Umbilical cord (tissue), 2 donors: ENCODE data around the gene GLCCI1. TPM values are rescaled to one million over a fixed set of nuclear protein-coding genes. Genes with fewer than 3 reads are reported as not detected.
"Not testable (repeated sequence)": the region's sequence is repeated elsewhere in the genome, so short reads cannot be mapped to it uniquely, and the experiment has no call there.

Experiments
- DNase-seq: peaks from one replicate; pipeline ENCODE4 v3.0.0-alpha.2; 2015; ENCODE audit warnings: low spot score
- total RNA-seq: library from RNA; depleted of rRNA; stranded (reverse); fragments of >200 nt; gene quantifications from one replicate; pipeline ENCODE4 v1.2.3, GENCODE V29; 2014; ENCODE audit warnings: low replicate concordance; ENCODE audit not compliant: insufficient read depth

Gene GLCCI1
- total RNA-seq, 1 donor from 2014 or later: 12.3 TPM

DNA sequence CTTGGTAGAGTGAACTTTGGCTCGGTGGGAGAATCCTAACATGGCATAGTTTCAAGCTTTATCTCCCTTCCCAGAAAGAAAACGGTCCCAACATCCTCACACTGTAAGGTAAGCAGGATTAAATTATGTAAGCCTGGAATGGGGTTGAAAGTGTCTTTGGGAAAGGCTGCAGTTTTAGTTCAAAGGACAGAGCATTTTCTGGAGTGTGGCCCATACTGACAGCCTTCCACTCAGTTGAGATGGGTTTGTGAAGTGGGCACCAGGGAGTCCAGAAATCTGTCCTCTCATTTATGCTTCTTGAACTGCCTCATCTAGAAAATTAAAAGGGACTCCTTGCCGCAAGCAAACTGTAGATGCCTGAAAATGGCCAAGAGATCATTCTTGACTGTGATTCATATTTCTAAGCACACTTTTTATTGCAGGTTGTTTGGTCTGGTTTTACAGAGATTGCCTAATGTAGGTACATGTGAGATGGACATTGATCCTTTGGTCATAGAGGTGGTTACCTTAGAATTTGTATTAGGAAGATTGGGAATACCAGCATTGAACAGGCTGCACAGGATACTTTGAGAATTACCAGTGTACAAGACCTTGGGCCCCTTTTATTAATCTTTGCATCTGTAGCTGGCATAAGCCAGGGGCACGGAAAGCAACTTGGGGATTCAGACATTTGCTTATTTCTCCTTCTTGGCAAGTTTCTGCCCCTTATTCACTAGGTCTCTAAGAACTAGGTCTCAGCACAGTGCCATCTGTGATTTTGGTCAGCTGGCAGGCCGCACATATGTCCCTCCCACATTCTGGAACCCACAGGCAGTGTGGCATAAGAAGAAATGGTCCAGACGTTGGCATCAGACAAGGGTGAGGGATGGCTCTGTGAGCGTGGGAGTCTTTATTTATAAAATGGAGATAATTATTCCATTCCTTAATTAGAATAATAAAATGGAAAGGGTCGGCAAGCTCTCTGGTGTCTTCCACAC is 125.9 kb downstream of the GLCCI1 start:
- DNase-seq: no peak

DNA sequence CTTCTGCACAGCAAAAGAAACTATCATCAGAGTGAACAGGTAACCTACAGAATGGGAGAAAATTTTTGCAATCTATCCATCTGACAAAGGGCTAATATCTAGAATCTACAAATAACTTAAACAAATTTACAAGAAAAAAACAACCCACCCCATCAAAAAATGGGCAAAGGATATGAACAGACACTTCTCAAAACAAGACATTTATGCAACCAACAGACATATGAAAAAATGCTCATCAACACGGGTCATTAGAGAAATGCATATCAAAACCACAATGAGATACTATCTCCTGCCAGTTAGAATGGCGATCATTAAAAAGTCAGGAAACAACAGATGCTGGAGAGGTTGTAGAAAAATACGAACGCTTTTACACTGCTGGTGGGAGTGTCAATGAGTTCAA is 132.7 kb downstream of the GLCCI1 start:
- not testable (repeated sequence) for DNase-seq

DNA sequence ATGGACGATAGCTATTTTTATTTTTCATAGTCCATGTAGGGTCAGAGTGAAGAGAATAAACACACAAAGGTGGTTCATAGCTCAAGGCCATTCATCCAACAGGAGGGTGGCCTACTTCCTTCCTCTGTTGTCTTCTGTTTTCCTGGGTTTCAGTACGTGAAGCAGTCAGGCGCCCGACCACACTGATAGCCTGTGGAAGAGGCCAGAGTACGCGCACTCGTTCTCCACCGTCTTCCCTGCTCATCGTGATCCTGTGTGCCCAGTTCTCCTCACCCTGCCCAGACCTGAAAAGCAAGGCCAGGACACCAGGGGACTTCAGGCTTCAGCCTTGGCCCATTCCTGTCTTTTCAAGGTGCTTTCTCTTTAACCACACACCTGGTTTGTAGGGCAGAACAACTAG is 134.7 kb downstream of the GLCCI1 start:
- DNase-seq: no peak

DNA sequence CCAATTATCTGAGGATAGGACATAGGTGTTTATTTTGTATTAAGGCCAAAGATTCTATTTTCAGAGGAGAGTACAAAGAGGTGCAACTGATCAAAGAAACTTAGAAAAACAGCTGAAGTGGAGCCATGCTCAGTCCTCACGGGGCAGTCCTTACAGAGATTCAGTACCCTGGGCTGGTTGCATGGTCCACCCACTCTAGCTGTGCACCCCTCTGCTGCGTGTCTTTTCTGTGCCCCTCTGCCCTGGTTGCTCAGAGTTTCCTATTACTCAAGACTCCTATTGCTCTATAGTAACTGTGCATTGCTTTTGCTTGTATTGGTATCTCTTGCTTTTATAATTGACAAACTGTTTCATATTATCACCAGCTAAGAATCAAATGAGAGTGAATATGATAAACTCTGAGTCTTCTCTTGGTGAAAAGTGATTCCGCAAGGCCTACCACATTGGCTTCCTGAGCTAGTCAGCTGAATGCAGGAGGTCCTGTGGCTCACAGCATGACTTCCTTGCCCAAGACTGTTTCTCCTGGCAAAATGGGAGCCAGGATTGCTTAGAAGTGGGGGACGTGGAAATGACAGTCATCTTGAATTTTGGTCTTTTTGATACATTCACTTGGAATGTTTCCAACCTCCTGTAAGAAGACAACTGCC is 137.0 kb downstream of the GLCCI1 start:
- no peak for DNase-seq

DNA sequence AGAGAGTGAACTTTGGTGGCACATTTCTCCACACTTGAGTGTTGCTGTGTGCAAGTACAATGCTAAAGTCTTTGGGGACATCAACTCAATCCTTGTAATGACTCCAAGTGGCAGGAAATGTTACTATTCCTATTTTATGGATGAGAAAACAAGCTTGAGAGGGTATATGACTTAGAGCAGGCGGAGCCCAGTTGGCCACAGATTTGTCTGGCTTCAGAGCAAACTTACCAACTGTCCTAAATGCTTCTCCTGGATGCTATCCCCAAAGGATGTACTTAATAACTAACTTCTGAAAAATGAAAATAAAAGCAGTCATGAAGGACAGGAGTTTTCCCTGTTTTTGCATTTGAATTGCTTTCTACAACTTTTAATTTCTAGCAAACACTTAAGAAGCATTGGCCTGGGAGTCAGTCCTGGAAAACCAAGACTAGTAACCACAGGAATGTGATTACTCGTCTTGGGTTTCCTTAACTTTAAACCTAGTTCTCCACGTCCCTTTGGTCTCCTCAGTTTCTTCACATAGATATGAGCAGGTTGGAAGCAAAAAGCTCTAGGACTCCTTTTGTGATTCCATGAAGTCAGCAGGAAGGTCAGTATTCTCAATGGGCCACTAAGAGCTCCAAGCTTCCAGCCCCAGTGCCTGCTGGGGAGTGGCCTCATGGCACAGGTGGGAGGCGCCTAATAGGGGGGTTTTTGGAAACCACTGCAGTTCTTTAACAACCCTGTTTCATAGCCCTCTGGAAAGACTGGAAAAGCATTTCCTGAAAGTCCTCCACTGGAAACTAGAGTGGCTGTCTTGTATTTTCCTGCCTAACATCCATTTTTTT is 140.8 kb downstream of the GLCCI1 start:
- no peak for DNase-seq

DNA sequence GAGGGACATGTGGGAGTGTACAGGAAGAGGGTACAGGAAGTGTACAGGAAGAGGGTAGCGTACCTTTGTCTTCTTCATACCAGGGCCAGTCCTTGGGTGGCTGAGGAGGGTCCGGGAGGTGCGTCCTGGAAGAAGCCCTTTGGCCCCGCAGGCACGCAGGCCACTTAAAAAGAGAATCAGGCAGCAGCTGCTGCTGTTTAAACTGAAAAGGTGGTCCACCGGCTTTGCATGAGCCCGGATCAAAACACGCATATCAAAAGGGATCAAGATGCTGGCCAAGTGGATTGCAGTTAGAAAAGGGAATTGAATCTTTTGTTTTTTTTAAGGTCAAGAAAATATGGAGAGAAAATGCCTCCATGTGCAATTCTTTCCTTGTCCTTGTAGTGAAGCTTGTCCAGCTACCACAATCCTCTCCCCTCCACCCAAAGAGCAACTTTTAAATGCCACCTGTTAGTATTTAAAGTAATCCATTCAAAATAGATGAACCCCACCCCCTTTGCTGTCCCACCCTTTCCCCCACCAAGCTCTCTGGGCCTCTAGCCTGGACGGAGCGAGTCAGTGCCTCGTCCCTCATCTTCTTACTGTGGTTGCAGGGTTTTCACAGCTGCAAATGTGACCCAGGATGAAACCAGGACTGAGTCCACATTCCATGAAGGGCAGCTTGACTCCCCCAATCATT is 142.8 kb downstream of the GLCCI1 start:
- DNase-seq: no peak

DNA sequence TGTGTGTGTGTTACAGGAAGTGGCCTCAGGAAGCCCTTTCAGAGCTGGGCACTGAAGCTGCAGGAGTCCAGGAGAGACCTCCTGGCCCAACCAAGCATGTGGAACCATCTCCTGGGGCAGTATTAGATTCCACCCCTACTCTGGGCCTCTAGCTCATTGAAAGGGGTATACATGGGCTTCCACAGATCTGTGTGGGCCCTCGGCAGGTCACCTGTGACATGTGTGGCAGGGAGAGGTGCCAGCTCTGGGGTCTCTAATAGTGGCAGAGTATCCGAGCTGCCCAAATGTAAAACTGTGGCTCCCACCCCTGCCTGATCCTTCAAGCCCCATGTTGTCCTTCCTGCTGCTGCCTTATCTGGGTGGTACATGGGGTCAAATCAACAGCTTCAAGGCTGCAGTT is 144.1 kb downstream of the GLCCI1 start:
- DNase-seq: no peak

DNA sequence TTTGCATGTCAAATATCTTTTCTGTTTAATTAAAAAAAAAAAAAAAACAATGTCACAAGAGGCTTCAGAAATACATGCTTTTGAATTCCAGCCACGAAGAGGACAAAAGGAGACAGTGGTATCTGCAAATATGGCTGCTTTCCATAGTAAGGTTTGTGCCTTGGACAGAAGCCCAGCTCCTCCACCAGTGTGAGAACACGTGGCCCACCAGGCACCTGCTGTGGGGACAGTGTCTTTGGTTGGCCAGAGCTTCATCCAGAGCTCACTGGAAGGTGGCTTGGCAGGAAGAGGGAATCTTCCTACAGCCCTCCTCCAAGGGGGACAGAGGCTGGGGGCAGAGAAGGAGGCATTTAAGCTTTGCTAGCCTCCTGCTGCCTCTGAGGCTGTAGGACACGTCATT is 144.6 kb downstream of the GLCCI1 start:
- DNase-seq: no peak

DNA sequence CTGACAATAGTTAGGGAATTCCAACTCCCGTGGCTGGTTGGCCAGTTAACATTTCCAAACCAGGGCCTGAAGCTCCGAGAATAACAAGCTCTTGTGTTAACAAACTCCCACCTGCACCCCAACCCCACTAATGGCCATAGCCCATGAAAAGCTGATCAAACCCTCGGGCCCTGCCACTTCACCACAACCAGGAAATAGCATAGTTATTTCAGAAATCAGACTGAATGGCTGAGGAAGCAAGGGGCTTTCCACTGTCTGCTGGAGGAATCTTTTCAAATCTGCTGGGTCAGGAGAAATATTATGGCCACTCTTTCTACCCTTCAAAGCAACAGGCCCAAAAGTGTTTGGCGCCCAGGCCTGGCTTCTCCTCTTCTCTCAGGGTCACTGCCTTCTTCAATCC is 145.6 kb downstream of the GLCCI1 start:
- DNase-seq: no peak

DNA sequence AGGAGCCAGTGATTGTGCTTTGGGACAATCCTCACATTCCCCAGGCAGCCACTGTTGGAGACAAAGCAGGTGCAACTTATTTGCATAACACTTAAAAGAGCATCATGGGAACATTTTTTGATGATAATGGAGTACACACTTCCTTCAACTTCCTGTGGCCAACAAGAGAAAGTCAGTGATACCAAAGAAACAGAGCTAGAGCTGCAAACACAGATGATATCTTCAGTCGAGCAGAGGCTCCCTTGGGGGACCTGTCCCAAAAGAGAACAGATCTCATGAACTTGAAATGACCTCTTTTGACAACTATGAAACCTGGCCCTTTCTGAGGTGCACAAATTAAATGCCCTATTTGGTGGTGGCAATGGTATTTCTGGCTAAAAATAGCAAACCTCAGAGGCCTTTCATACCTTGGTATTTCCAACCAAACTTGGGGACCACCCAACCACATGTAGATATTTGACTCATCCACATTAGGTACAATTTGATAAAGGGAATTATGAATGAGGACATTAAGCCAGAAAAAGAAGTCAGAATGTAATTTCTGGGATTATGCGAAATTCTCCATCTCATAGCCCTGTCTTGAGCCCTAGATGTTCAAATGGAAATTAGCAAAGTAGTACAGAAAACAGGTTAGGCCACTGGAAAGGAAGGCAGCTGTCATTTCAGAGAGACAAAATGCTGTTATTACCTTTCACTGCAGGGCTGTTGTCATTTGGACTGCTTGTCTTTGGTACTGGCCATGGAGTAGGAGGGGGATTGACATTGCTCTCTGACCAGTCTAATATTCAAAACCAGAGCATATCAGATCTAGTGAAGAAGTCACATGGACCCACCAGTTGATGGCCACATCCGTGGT is 147.2 kb downstream of the GLCCI1 start:
- DNase-seq: no peak

DNA sequence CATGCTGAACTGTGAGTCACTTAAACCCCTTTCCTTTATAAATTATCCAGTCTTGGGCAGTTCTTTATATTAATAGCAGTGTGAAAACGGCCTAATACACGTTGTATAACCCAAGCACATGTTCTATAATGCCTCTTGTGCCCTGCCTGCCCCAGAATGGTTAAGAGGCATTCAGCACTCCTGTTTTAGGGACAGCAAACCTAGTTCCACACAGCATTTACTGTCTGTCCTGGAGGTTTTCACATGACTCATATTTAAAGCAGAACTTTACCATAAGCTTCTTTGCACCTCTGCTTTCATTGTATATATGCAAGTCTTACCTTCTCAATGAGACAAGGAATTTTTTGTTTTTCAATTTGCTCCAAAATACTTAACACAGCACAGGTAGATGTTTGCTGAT is 148.6 kb downstream of the GLCCI1 start:
- DNase-seq: no peak

DNA sequence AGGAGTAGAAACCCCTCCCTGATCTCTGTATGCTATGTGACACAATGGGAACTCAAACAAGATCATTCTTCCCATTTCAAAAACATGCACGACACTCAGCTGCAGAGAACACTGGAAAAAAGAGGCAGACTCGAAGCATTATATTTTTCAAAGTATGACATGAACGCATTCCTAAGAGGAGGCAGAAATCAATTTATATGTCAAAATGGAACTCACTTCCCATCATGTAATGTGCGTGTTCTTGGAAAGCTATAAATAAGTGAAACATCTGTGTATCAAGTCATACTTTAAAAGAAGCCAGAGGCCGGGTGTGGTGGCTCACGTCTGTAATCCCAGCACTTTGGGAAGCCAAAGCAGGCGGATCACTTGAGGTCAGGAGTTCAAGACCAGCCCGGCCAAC is 150.7 kb downstream of the GLCCI1 start:
- DNase-seq: peak; percentile 5

DNA sequence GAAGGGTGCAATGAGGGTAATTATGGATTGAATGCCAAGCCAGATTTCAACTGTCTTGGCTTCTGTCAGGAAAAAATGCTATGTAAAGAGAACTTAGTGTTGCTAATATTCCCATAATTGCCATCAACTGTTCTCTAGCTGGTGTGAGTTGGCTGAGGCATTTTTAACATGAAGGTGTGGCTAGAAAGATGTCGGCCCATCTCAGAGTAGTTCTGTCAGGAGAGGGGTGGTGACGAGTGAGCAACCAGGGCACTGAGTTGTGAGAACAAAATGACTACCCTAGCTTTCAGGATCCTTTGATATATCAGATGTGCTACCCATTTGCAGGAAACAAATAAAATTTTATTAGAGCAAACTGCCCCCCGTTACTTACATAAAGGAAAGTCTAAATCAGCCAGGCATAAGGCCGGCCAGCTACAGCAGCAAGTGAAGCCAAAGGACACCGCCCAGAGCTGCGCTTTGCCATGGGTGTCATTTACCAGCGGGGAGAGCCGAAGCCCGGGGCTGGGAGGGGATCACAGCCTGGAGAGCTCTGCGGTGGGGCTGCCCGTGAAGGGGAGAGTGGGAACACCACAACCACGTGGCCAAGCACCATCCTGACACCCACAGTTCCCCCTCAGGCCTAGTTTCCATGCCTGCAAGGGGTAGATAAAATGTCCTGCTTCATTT is 151.9 kb downstream of the GLCCI1 start:
- DNase-seq: no peak

DNA sequence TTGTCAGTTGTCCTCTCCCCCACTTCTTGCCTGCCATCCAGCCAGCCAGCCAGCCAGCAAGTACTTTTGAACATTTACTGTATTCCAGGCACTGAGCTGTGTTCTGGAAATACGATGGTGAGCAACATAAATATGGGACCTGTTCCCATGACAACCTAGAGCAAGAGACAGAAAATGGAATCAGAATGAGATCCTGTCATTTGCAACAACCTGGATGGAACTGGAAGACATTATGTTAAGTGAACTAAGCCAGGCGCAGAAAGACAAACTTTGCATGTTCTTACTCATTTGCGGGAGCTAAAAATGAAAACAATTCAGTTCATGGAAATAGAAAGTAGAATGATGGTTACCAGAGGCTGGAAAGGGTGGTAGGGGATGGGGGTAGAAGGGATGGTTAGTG is 152.6 kb downstream of the GLCCI1 start:
- no peak for DNase-seq

DNA sequence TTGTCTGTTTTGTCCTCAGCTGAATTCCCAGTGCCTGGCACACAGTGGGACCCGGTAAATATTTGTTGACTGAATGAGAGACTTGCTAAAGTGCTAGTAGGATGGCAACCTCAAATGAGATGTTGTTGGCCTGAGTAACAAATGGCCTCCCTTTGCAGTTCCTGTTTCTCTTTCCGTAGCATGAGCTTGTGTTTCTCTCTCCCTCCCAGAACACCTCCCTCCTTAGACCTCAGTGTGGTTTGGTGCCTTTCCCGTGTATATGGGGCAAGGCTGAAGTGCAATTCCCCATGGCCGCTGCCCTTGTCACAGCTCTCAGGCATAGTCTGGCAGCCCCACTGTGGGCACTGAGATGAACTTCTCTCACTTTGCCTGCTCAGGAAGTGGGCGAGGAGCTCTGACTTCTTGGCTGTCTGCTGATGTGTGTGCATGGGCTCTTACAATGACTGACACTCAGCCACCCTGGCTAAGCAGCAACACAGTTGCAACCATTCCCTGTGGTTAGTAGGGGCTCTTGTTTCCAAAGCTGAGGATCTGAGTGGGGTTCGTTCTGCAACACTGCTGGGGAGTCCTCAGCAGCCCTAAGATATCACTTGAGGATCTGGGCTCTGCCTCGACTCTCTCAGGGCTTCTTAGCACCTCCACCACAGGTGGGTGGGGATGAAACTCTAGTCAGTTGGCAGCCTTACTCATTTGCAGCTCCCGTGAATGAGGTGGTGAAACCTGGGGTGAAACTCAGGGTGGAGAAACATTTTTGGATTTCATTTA is 157.3 kb downstream of the GLCCI1 start:
- no peak for DNase-seq

DNA sequence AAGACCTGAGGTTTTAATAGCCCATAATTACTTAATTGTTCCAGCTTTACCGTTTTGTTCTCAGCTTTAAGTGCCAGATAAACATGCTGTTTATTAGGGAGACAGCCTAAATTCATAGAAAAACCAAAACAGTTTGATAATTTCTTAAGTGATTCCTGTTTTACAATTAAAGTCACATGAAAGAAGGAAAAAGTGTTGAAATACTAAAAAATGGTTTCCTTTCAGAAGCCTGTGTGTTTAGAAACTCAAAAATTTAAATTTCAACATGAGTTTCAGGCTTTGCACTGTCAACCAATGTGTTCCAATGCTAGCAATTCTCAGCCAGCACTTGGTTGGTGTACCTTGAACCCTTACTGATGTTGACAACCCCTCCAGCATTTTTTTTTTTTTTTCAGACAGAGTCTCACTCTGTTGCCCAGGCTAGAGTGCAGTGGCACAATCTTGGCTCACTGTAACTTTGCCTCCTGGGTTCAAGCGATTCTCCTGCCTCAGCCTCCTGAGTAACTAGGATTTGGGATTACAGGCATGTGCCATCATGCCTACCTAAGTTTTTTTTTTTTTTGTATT is 158.1 kb downstream of the GLCCI1 start:
- no peak for DNase-seq

DNA sequence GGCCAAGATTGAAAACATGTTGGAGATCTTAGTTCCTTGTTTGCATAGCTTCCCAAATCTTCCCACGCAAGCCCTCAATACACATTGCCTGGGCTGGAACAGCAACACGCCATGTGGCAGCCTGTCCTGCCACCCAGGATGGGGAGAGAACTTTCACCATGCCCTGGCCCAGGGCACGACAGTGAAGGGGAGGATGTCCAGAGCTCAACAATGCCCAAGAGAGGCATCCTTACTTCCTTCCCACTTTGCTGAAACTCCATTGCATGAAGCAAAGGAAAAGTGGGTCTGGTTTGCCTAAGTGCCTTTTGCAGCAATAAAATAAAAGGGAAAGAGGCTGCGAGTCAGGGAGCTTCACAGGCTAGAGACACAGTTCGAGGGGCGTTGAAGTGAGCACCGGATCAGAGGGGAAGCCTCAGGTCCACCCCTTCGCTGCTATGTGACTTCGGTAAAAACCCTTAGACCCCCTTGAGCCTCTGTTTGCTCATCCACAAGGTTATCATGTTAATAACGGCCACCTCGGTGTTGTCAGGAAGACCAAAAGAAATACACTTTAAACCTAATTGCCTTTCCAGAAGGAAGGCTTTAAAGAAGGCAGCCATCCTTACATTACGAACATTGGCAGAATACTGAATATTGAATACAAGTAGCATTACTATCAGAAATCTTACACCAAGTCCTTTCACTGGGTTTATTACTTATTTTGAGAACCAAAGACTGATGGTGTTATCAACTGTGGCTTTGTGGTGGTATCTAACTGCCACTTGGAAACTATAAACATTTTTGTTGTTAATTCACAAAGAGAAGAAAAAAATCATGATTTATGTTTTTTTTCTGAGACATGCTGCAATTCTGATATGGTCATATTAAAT is 160.1 kb downstream of the GLCCI1 start:
- DNase-seq: no peak

DNA sequence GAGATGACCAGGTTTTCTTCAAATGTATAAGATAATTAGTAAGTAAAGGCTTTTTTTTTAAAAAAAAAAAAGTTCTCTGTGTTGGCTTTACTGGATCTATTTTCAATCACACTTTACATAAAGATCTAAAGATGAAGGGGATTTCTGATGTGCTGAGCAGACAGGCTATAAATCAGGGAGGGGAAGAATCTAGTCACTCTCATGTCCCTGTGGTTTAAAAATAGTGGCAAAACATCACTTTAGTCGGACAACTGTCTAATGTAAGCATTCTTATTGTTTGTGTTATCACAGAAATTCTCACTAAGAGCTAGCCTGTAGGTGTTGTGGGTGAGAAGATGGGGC is 160.7 kb downstream of the GLCCI1 start:
- DNase-seq: no peak
